Measurements from ENCODE around the gene TMEM253. TPM values are rescaled to one million over a fixed set of nuclear protein-coding genes. Genes with fewer than 3 reads are reported as not detected.

Gene TMEM253
- total RNA-seq: 1 to 10 TPM in 2 of 7 donors, under 1 TPM in 5; 0.24 to 1.3 (median 0.56) TPM
- under 1 TPM; 0.40 to 0.98 TPM for polyA plus RNA-seq
- long read RNA-seq, donor 1: 0 reads
- long read RNA-seq, donor 2: 0 reads
- long read RNA-seq, donor 3, partial matches to known transcripts: 1 of 3 reads
- long read RNA-seq, donor 3, other reads (novel, unspliced or antisense): 1 of 3 reads

DNA sequence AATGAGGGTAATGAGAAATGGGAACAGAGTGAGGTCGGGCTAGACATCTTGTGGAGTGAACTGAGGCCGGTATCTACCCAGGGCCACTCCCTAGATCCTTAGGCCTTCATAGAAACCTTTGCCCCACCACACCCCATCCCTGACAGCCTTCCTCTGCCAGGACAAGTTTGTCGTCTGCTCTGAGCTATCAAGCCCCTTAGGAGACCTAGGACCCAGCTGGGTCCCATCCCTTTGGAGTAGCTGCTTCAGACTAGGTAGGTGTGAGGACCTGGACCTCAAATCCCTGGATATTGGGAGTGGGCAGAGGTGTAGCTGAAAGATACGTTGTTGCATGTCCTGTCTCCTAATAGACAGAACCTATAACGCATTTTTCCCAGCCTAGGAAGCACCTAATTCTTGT, at the start of gene TMEM253:
TMEM253 (plus strand) TSS at position 136 of the 400 bp plus-strand sequence. CDS start 278 bp downstream, outside the sequence.
- intact Hi-C loops (cut with DNase I): loop anchor here (5.0 to 10.0 kb wide), 5 partner anchors 34 to 416 kb away; partner anchors contain the start of genes ANG (in 1 of the 4), HNRNPC (in 1 of the 4) and RNASE4 (in 1 of the 4)
- no peak for DNase-seq
- Histone ChIP-seq H3K27ac (no peak within 1 kb of the TSS), H3K27me3 (no peaks in the 10 kb centered on the region), H3K4me1 (ENCODE audit: insufficient read depth) (peaks cover 4% of the 10 kb centered on the region), H3K4me3 (no peak within 1 kb of the TSS), H3K9me3 (no peaks in the 10 kb centered on the region), H3K36me3 (no peaks in the 10 kb centered on the region)
- WGBS, 3 donors: 77 to 88% (median 87%) methylated on average over 5 of the region's 5 CpGs
- TF ChIP-seq, protein P1, sequence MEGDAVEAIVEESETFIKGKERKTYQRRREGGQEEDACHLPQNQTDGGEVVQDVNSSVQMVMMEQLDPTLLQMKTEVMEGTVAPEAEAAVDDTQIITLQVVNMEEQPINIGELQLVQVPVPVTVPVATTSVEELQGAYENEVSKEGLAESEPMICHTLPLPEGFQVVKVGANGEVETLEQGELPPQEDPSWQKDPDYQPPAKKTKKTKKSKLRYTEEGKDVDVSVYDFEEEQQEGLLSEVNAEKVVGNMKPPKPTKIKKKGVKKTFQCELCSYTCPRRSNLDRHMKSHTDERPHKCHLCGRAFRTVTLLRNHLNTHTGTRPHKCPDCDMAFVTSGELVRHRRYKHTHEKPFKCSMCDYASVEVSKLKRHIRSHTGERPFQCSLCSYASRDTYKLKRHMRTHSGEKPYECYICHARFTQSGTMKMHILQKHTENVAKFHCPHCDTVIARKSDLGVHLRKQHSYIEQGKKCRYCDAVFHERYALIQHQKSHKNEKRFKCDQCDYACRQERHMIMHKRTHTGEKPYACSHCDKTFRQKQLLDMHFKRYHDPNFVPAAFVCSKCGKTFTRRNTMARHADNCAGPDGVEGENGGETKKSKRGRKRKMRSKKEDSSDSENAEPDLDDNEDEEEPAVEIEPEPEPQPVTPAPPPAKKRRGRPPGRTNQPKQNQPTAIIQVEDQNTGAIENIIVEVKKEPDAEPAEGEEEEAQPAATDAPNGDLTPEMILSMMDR (IDR thresholded peaks at IDR 0.05): no peak
- TF ChIP-seq EP300 (IDR thresholded peaks at IDR 0.05): no peak
- no peak for TF ChIP-seq POLR2A (IDR thresholded peaks at IDR 0.05)

DNA sequence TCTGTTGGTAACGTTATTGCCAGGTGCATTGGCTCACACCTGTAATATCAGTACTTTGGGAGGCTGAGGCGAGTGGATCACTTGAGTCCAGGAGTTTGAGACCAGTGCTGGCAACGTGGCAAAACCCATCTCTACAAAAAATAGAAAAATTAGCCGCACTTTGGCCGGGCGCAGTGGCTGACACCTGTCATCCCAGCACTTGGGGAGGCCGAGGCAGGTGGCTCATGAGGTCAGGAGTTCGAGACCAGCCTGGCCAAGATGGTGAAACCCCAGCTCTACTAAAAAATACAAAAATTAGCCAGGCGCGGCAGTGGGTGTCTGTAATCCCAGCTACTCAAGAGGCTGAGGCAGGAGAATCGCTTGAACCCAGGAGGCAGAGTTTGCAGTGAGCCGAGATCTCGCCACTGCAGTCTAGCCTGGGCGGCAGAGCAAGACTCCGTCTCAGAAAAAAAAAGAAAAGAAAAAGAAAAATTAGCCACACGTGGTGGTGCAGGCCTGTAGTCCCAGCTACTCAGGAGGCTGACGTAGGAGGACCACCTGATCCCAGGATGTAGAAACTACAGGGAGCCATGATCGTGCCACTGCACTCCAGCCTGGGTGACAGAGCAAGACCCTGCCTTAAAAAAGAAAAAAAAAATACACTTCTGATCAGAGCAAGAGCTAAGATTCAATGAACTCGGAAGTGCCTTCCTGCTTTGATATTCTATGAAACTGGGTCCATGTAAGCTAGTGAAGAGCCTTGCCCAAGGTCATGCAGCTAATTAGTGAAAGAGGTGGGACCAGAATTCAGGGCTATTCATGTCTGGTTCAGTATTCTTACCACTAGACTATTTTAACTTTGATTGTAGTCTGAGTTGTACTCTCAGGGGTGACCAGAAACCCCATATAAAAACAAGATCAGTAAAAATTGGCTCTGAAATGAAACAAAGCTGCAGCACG, 47.4 kb upstream of the TMEM253 start:
- Histone ChIP-seq H3K4me1 (ENCODE audit: insufficient read depth) (no peaks in the 10 kb centered on the region), H3K9me3 (no peaks in the 10 kb centered on the region), H3K4me3 (no peak overlapping the region), H3K27ac (no peak overlapping the region), H3K27me3 (no peaks in the 10 kb centered on the region), H3K36me3 (no peaks in the 10 kb centered on the region)
- TF ChIP-seq EP300 (IDR thresholded peaks at IDR 0.05) (no peak), POLR2A (IDR thresholded peaks at IDR 0.05) (no peak)
- TF ChIP-seq, protein P1 (IDR thresholded peaks at IDR 0.05): no peak
- intact Hi-C loops (cut with DNase I): no loop called here
- 83 to 87% (median 85%) methylated on average over 20 of the region's 20 CpGs for WGBS, 3 donors
- DNase-seq: no peak

DNA sequence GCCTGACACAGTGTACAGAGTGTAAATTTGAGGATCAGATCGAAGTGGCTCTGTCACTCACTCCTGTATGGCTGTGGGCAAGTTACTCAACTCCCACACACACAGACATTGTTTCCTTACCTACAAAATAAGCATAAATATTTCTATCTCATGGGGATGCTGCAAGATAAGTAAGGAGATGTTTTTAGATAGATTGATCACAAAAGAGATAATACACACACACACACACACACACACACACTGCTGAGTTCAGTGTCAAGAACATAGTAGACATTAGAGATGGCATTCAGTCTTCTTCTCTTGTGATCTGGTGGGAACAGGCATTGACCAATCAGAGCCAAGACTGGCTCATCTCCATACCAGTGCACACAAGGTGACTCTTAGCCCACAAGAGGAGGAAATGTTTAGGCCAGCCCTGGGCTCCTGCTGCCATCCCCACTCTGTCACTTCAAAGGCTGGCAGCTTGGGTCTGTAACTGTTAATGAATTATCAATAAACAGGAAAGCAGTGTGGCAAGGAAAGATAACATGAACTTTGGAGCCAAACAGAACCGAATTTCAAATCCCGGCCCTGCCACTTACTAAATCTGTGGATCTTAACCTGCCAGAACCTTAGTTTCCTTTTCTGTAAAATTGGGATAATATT, 46.6 kb upstream of the TMEM253 start:
- TF ChIP-seq EP300 (IDR thresholded peaks at IDR 0.05): no peak
- TF ChIP-seq, protein P1 (IDR thresholded peaks at IDR 0.05): no peak
- TF ChIP-seq POLR2A (IDR thresholded peaks at IDR 0.05): no peak
- WGBS, 3 donors: 68 to 75% (median 68%) methylated on average over 3 of the region's 3 CpGs
- H3K4me1 ChIP-seq (ENCODE audit: insufficient read depth): no peaks in the 10 kb centered on the region
- intact Hi-C loops (cut with DNase I): no loop called here
- DNase-seq: no peak
- H3K36me3 ChIP-seq: no peaks in the 10 kb centered on the region
- no peaks in the 10 kb centered on the region for H3K27me3 ChIP-seq
- no peak overlapping the region for H3K4me3 ChIP-seq
- no peaks in the 10 kb centered on the region for H3K9me3 ChIP-seq
- H3K27ac ChIP-seq: no peak overlapping the region

DNA sequence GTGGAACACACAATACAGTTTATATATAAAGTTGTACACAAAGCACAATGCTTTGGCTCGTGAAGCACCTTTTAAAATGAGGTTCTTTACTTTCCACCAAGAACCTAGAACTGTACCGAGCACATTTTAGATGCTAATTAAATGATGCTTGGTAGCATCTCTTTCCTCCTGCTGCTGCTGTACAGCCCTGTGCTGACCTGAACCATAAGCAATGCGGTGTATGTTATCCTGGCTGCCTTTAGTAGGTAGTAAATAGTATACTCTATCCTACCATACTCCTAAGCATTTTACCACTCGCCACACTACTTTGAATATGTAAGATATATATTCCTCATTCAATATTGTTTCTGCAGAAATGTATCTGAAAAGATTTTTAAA, 46.1 kb upstream of the TMEM253 start:
- Histone ChIP-seq H3K27me3 (no peaks in the 10 kb centered on the region), H3K36me3 (no peaks in the 10 kb centered on the region), H3K4me1 (ENCODE audit: insufficient read depth) (no peaks in the 10 kb centered on the region), H3K9me3 (no peaks in the 10 kb centered on the region), H3K4me3 (no peak overlapping the region), H3K27ac (no peak overlapping the region)
- intact Hi-C loops (cut with DNase I): no loop called here
- no peak for DNase-seq
- TF ChIP-seq, protein P1 (IDR thresholded peaks at IDR 0.05): no peak
- TF ChIP-seq EP300 (IDR thresholded peaks at IDR 0.05) (no peak), POLR2A (IDR thresholded peaks at IDR 0.05) (no peak)
- 77 to 90% (median 89%) methylated on average over 4 of the region's 4 CpGs for WGBS, 3 donors
